ENCODE data around the gene AMH. TPM values are rescaled to one million over a fixed set of nuclear protein-coding genes. Genes with fewer than 3 reads are reported as not detected.

Gene AMH
- total RNA-seq, 1 donor from 2014 or later = 79.1 TPM

GRCh38 chr19:2259336-2259735 is 10.2 kb downstream of the AMH start:
- Mint-ChIP-seq H3K27me3 (ENCODE audit: low read depth) (no peaks in the 10 kb centered on the region), H3K9me3 (no peaks in the 10 kb centered on the region), H3K27ac (ENCODE audit: unreplicated experiment) (no peak overlapping the region), H3K36me3 (ENCODE audit: low read depth) (no peaks in the 10 kb centered on the region), H3K4me3 (no peak overlapping the region), H3K4me1 (no peaks in the 10 kb centered on the region)
- TF ChIP-seq CTCF (conservative IDR thresholded peaks at IDR 0.05) = no peak
- no peak for DNase-seq (ENCODE audit: low read depth, low spot score)

DNA sequence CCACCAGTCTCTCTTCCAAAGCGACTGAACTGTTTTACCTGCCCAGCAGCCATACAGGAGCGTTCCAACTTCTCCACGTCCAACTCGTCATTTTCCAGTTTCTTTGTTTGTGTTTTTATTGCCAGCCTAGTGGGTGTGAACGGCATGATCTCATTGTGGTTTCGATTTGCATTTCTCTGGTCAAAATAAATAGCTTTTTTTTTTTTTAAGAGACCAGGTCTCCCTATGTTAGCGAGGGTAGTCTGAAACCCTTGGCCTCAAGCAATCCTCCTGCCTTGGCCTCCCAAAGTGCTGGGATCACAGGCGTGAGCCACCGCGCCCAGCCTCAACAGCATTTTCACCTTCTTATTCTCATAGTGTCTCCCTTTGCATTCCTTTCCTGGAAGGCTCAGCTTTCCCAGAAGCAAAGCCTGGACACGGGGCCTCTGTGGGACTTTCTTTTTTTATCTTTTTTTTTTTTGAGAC is 11.2 kb downstream of the AMH start:
- no peak for TF ChIP-seq CTCF (conservative IDR thresholded peaks at IDR 0.05)
- Mint-ChIP-seq H3K27me3 (ENCODE audit: low read depth) (no peaks in the 10 kb centered on the region), H3K4me1 (no peaks in the 10 kb centered on the region), H3K9me3 (no peaks in the 10 kb centered on the region), H3K4me3 (peak overlapping the region; percentile 1), H3K27ac (ENCODE audit: unreplicated experiment) (no peak overlapping the region), H3K36me3 (ENCODE audit: low read depth) (no peaks in the 10 kb centered on the region)
- DNase-seq (ENCODE audit: low read depth, low spot score) = no peak

GRCh38 chr19:2261438-2262172 is 12.5 kb downstream of the AMH start:
- H3K27me3 Mint-ChIP-seq (ENCODE audit: low read depth) = no peaks in the 10 kb centered on the region
- peak; percentile 66 for TF ChIP-seq CTCF (conservative IDR thresholded peaks at IDR 0.05)
- H3K27ac Mint-ChIP-seq (ENCODE audit: unreplicated experiment) = no peak overlapping the region
- H3K9me3 Mint-ChIP-seq = no peaks in the 10 kb centered on the region
- peak; percentile 55 for DNase-seq (ENCODE audit: low read depth, low spot score)
- H3K4me1 Mint-ChIP-seq = no peaks in the 10 kb centered on the region
- no peaks in the 10 kb centered on the region for H3K36me3 Mint-ChIP-seq (ENCODE audit: low read depth)
- H3K4me3 Mint-ChIP-seq = peak overlapping the region; percentile 64

DNA sequence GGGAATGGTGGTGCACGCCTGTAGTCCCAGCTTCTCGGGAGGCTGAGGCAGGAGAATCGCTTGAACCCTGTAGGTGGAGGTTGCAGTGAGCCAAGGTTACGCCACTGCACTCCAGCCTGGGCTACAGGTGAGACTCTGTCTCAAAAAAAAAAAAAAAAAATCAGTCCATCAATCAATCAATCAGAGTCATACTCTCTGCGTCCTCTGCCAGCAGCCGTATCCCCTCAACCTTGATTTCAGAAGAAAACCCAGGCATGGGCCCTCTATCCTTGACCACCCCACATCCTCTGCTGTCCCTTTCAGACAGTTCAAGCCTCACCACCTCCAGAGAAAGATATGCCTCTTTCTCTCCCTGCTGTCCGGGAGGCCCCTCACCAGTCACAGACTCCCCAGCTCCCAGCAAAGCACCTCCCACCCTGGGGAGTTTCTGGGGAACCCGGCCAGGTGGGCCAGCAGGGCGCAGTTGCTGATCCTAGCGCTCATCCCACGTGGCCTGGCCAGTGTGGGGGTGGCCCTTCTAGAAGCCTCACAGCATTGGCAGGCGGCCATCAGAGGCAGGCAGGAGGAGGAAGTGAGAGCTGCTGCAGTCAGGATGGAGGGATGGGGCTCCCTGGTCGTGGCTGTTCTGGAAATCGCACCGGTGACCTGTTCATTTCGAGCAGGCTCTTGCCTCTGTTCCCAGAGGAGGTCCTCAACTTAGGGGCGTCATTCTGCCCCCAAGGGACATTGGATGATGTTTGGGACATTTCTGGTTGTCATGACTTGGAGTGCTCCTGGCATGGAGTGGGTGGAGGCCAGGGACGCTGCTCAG is 17.3 kb downstream of the AMH start:
- TF ChIP-seq CTCF (conservative IDR thresholded peaks at IDR 0.05) = no peak

DNA sequence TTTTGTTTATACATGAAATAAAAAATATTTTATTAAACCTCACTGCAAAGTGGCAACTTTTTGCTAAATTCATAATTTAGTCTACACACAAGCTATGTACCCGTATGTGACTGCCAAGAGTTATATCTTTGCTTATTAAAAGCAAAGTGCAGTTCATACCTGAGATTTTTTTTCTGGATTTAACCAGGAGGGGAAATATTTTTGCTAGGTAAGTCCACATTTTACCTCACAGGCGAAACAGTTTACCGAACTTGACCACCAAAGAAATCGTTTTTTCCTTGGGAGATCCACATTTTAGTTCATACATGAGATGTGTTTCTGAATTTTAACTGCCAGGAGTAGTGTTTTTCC is 19.3 kb downstream of the AMH start:
- H3K9me3 Mint-ChIP-seq = no peaks in the 10 kb centered on the region
- no peak overlapping the region for H3K27ac Mint-ChIP-seq (ENCODE audit: unreplicated experiment)
- no peaks in the 10 kb centered on the region for H3K27me3 Mint-ChIP-seq (ENCODE audit: low read depth)
- H3K36me3 Mint-ChIP-seq (ENCODE audit: low read depth) = peaks cover 4% of the 10 kb centered on the region
- H3K4me3 Mint-ChIP-seq = peak overlapping the region; percentile 94
- TF ChIP-seq CTCF (conservative IDR thresholded peaks at IDR 0.05) = no peak
- peaks cover 16% of the 10 kb centered on the region for H3K4me1 Mint-ChIP-seq
- DNase-seq (ENCODE audit: low read depth, low spot score) = no peak

More for the DNA sequence above, 17.3 kb downstream of the AMH start:
- no peaks in the 10 kb centered on the region for H3K36me3 Mint-ChIP-seq (ENCODE audit: low read depth)
- no peaks in the 10 kb centered on the region for H3K9me3 Mint-ChIP-seq
- H3K27ac Mint-ChIP-seq (ENCODE audit: unreplicated experiment) = no peak overlapping the region
- peak overlapping the region; percentile 77 for H3K4me3 Mint-ChIP-seq
- no peak for DNase-seq (ENCODE audit: low read depth, low spot score)
- no peaks in the 10 kb centered on the region for H3K27me3 Mint-ChIP-seq (ENCODE audit: low read depth)
- peaks cover 6% of the 10 kb centered on the region for H3K4me1 Mint-ChIP-seq

Data from neural crest cell (in vitro differentiated cells).